Right kidney (tissue), 1 donor: ENCODE data around the gene MAN1A2.

Source experiments
- DNase-seq: peaks from one replicate; pipeline ENCODE4 v3.0.0-alpha.2; 2016

MAN1A2 gene

GRCh38 chr1:117576236-117576635, 209.0 kb downstream of the MAN1A2 start:
- no peak for DNase-seq

DNA sequence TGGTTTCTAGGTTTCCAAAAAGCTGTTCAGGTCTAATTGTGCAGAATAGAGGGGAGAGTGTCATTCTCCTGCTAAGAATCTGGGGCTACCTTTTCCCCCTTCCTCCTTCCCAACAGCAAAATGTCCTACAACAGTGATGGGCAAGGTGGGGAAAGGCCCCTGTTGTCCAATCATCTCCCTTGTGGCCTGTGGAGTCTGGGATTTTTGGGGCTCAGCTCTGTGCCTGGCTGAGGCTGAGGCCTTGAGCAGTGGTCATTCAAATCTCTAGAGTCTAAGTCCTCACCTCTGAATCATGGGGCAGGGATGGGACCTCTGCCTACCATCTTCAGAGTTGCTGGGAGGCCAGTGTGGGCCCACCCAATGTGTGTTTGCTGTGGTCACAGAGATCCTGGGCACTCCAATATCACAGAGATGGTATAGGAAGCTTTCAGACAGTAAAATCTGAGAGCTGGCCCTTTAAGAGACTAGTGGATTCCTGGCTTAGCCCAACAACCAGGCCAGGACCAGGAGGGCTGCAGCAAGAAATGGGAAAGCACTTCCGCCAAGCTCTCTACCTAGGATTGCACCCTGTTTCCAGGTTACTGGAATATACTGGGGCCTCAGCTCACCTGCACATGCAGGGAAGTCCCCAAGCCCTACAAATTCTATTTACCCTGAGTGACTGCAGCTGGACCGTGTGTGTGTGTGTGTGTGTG, 210.1 kb downstream of the MAN1A2 start:
- DNase-seq, result no peak

- DNase-seq, result no peak
Measured at GRCh38 chr1:117578466-117578865, 211.2 kb downstream of the MAN1A2 start.
